HK-2 (cell line): ENCODE results near the gene ARL9.

ENCODE experiments used
- DNase-seq: peaks from one replicate; pipeline ENCODE4 v3.0.0-alpha.2; 2018; ENCODE audit not compliant: unreplicated experiment

The ARL9 gene

GRCh38 chr4:56505269-56506130, at the start of gene ARL9:
TSS of gene ARL9 (plus strand) at chr4:56505791. CDS start at chr4:56505863, 72 bp downstream.
- no peak for DNase-seq

GRCh38 chr4:56460085-56460484, 45.5 kb upstream of the ARL9 start:
- no peak for DNase-seq

GRCh38 chr4:56462157-56462556, 43.4 kb upstream of the ARL9 start:
- no peak for DNase-seq

GRCh38 chr4:56463711-56464110, 41.9 kb upstream of the ARL9 start:
- DNase-seq: peak; percentile 8

GRCh38 chr4:56464581-56464980, 41.0 kb upstream of the ARL9 start:
- no peak for DNase-seq

- DNase-seq: peak; percentile 9
Observed at GRCh38 chr4:56465599-56466295, 39.8 kb upstream of the ARL9 start.

- peak; percentile 56 for DNase-seq
Observed at GRCh38 chr4:56466296-56466761, 39.3 kb upstream of the ARL9 start.

GRCh38 chr4:56466910-56467283, 38.7 kb upstream of the ARL9 start:
- DNase-seq: peak; percentile 17

GRCh38 chr4:56467284-56468096, 38.1 kb upstream of the ARL9 start, which contains the start of gene SRP72:
TSS of gene SRP72 (plus strand) at chr4:56467617. CDS start at chr4:56467636, 19 bp downstream.
- DNase-seq: peak; percentile 83

- peak; percentile 42 for DNase-seq
Observed at GRCh38 chr4:56468097-56468422, 37.5 kb upstream of the ARL9 start.

- no peak for DNase-seq
Observed at GRCh38 chr4:56469489-56470210, 35.9 kb upstream of the ARL9 start.

GRCh38 chr4:56475917-56476316, 29.7 kb upstream of the ARL9 start:
- no peak for DNase-seq

- no peak for DNase-seq
Observed at GRCh38 chr4:56477192-56477702, 28.3 kb upstream of the ARL9 start.

- no peak for DNase-seq
Observed at GRCh38 chr4:56480691-56481090, 24.9 kb upstream of the ARL9 start.

- DNase-seq: no peak
Observed at GRCh38 chr4:56496241-56496640, 9.3 kb upstream of the ARL9 start.

GRCh38 chr4:56511098-56511497, 5.5 kb downstream of the ARL9 start:
- DNase-seq: no peak

GRCh38 chr4:56512166-56512565, 6.6 kb downstream of the ARL9 start:
- no peak for DNase-seq

- DNase-seq: no peak
Observed at GRCh38 chr4:56513517-56513916, 7.9 kb downstream of the ARL9 start.

- peak; percentile 84 for DNase-seq
Observed at GRCh38 chr4:56530269-56531148, 24.9 kb downstream of the ARL9 start.

GRCh38 chr4:56531149-56531770, 25.7 kb downstream of the ARL9 start:
- DNase-seq: no peak
